DLD1 (cell line): ENCODE measurements around the gene TRPM5.
"Not testable (repeated sequence)": the region's sequence is repeated elsewhere in the genome, so short reads cannot be mapped to it uniquely, and the experiment has no call there.

Experiments
- in situ Hi-C: cut with HindIII; loops from 2 replicates; pipeline ENCODE4 v1.10.0; 2017; ENCODE audit warnings: low sequenced_read_pairs

Gene TRPM5

DNA sequence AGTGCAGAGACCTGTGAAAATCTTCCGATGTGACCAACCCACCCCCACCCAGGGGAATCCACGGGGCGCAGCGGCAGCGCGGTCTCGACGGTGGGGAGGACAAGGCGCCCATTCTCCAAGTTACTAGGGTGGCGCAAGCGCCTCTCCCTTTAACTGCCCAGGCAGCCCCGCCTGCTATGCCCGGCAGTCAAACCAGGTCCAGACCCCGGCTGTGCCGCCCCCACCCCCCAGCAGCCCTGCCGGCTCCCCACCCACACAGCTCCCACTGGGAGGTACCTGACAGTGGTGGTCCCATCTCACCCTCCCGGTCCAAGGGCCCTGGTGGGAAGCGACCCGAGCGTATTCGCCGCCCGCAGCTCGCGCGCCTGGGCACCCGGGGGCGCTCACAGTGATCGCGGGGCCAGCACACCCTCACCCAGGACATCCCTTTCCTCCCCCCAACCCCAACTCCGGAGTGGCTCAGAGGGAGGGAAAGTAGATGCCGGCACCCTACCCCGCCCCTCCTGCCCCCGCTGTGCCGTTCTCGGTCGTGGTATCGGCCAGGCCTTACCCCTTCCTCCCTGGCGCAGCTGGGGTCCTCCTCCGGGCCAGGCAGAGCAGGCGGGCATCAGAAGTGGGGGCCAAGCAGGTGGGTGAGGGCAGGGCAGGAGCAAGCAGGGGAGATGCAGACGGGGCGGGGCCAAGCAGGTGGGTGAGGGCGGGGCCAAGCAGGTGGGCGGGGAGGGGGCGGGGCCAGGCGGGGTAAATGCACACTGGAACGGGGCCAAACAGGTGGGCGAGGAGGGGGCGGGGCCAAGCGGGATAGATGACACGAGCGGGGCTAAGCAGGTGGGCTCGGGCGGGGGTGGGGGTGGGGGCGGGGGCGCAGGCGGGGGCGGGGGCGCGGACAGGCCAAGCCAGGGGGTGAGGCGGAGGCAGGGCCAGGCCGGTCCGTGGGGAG lies at the start of gene TRPM5:
Gene TRPM5 (minus strand): TSS at position 634 of the 940 bp plus-strand sequence. CDS start 21,478 bp downstream, outside the sequence.
- in situ Hi-C loops: no loop called here

DNA sequence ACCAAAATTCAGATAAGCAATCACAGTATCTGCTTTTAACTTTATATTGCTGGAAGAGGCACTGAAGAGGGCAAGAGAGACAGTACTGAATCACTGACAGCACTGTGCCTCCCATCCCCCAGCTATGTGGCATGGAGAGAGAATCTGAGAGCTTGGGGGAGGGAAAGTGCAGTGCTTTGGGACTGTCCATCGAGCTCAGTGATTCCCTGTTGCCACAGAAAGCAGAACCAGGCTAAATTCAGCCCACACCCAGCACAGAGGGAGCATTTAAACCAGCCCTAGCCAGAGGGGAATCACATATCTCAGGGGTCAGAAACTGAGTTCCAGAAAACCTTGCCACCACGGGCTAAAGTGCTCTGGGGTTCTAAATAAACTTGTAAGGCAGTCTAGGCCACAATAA lies 44.8 kb upstream of the TRPM5 start:
- in situ Hi-C loops: no loop called here

DNA sequence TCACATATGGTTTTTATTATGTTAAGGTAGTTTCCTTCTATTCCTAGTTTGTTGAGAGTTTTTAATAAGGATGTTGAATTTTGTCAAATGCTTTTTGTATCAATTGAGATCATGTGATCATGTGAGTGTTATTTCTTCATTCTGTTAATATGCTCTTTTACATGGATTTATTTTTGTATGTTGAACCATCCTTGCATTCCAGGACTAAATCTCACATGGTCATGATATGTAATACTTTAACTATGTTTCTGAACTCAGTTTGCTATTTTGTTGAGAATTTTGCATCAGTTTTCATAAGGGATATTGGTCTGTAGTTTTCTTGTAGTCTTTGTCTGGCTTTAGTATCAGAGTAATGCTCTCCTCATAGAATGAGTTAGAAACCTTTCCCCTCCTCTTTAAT lies 43.7 kb upstream of the TRPM5 start:
- in situ Hi-C loops: no loop called here

GRCh38 chr11:2484576-2485125 lies 40.3 kb upstream of the TRPM5 start:
- in situ Hi-C loops: no loop called here

DNA sequence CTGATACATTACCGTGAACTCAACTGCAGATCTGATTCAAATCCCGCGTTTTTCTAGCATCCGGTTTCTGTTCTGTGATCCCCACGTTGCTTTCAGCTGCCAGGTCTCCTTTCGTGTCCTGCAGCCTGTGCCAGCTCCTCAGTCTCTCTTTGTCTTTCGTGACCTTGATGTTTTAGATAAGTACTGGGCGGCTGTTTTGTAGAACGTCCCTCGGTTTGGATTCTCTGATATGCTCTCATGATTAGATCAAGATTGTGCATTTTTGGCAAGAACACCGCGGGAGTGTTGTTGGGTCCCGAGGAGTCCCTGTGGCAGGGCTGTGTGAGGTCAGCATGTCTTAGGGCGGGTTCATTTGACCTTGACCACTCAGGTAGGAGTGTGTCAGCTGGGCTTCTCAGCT lies 39.1 kb upstream of the TRPM5 start:
- in situ Hi-C loops: no loop called here

- in situ Hi-C loops: no loop called here
Observed at GRCh38 chr11:2482745-2483144, 38.4 kb upstream of the TRPM5 start.

DNA sequence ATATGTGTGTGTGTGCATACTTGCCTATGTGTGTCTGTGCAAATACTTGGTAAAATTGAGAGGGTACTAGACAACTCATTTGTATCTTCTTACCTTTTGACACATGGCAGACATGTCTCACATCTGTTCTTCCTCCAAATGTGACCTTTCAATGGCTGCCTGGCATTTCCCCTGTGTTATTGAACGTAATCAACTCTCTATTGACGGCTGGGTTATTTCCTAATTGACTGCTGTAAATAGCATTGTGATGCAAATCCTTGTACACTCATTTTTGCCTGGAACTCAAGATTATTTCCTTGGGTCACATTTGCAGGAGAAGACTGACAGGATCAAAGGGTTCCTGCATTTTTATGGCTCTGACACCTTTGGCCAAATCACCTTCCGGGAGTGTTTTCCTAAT lies 37.9 kb upstream of the TRPM5 start:
- in situ Hi-C loops: no loop called here

- in situ Hi-C loops: no loop called here
Observed at GRCh38 chr11:2481253-2481652, 36.9 kb upstream of the TRPM5 start.

- in situ Hi-C loops: no loop called here
Observed at GRCh38 chr11:2480874-2481220, 36.5 kb upstream of the TRPM5 start.

GRCh38 chr11:2480067-2480873 lies 36.0 kb upstream of the TRPM5 start:
- in situ Hi-C loops: not testable (repeated sequence)

DNA sequence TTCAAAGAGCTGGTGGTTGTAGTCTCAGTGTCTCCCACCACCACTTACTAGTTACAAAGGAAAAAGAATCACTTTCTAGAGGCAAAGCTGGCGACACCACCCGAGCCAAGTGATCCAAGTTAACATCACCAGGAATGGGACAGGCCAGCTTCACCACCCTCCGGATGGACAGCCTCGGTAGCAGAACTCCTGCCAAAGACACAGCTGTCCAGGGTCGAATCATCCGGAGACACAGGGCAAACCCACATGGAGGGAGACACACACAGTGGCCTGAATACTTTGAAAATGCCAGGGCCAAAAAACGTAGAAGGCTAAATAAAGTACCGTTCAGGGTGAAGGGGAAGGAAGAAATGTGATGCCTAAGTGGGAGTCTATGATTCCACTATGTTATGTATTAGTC lies 33.6 kb upstream of the TRPM5 start:
- in situ Hi-C loops: no loop called here

DNA sequence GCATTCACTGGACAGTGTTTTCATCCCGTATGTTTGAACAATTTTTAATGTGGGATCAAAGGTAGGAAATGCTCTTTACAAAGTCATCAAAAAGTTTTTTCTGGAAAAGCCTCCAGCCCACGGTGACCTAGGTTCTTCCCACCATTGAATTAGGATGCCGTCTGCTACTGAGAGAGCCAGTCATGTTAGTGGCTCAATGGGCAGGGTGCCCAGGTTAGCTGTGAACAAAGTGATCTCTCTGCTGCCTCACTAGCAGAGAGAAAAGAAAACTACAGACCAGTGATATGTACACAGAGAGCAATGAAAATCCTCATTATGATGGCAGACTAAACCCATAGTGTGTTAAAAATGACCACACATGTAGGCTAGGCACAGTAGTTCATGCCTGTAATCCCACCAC lies 32.9 kb upstream of the TRPM5 start:
- in situ Hi-C loops: no loop called here

- in situ Hi-C loops: no loop called here
Observed at GRCh38 chr11:2475136-2475918, 31.0 kb upstream of the TRPM5 start.

DNA sequence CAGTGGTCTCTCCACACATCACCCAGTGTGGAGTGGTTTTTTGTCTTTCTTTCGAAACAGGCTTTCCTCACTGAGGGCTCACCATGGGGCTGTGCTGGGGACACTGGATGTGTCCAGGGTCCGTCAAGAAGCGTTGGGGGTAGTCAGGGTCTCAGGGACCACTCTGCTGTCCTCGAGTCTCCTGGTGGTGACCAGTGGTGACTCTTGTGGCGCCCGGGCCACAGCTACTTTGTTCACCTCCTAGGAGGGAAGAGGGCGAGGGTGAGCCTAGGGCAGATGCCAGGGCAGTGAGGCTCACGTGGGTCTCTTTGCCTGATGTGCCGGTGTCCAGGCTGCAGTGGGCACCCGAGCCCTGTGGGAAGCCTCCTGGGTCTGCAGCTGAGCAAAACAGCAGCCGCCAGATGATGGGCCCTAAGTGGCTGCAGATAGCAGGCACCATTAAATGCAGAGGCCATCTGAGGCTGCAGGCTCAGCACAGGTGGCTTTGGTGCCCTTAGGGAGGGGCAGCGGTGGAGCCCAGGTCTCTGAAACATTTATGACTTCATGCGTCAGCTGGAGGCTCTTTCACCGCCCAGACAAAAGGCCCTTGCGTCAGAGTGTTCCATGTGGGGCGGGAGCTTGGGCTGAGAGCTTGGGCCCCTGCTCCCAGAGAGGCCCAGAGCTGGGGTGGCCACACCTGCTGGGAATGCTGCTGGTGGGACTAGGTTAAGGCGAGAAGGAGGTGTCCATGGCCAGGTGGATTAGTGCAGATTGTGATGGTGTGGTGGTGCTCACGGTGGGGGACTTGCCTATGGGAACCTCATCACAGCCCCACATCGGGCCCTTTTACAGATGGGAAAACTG lies 30.0 kb upstream of the TRPM5 start:
- in situ Hi-C loops: no loop called here

- in situ Hi-C loops: no loop called here
Observed at GRCh38 chr11:2473361-2474058, 29.2 kb upstream of the TRPM5 start.

DNA sequence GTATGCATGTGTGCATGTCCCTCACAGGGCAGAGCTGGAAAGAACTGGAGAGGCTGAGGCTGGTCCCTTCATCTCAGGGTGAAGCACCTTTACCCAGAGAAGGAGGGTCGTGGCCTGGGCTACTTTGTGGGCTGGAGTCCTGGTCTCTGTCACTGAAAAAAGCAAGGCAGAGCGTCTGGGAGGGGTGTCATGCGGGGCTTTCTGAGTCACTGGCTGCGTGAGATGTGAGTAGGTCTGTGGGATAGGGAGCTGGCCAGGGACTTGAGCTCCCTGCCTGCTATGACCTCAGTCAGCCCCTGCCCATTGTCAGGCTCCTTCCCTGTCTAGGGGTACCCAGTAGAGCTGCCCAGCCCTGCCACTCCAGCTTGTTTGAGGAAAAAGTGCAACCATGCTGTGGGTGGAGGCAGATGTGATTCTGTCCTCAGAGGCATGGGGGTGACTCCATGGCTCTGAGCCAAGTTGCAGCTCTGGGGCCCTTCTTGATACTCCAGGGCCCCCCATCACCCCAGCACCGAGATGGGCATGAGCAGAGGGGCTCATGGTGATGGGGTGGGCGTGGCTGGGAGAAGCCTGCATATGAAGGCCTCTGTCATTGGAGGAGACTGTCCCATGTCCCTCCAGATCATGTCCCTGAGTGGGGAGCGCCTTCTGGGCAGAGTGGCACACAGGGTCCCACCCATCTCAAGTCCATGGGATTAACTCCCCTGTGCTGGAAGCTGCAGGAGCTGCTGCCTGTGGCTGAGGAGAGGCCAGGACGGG lies 28.3 kb upstream of the TRPM5 start:
- in situ Hi-C loops: no loop called here

GRCh38 chr11:2471804-2472096 lies 27.4 kb upstream of the TRPM5 start:
- in situ Hi-C loops: no loop called here

- in situ Hi-C loops: no loop called here
Observed at GRCh38 chr11:2471048-2471803, 26.9 kb upstream of the TRPM5 start.
